Fibroblast of villous mesenchyme (primary cell): ENCODE measurements around the gene YWHAQ. TPM values are rescaled to one million over a fixed set of nuclear protein-coding genes. Genes with fewer than 3 reads are reported as not detected.

Source experiments
- DNase-seq: peaks from one replicate; pipeline ENCODE4 v3.0.0-alpha.2; 2010; ENCODE audit warnings: low read depth
- H3K4me3 ChIP-seq: 2 replicates; pipeline ENCODE4 v1.5.1; 2011; ENCODE audit warnings: low read depth, mild to moderate bottlenecking, low read length
- CTCF ChIP-seq: IDR thresholded peaks from 2 replicates; pipeline ENCODE4 v1.5.1; 2012; ENCODE audit warnings: low read depth, mild to moderate bottlenecking, low read length; ENCODE audit not compliant: insufficient read depth
- total RNA-seq: library from RNA; depleted of rRNA; stranded (reverse); fragments of >200 nt; gene quantifications from 2 replicates; pipeline ENCODE4 v1.2.3, GENCODE V29; 2012

YWHAQ gene
- total RNA-seq, 1 donor: 283 TPM

GRCh38 chr2:9565436-9566153, 65.2 kb downstream of the YWHAQ start:
- no peak for TF ChIP-seq CTCF
- no peak overlapping the region for H3K4me3 ChIP-seq
- DNase-seq: peak; percentile 97

DNA sequence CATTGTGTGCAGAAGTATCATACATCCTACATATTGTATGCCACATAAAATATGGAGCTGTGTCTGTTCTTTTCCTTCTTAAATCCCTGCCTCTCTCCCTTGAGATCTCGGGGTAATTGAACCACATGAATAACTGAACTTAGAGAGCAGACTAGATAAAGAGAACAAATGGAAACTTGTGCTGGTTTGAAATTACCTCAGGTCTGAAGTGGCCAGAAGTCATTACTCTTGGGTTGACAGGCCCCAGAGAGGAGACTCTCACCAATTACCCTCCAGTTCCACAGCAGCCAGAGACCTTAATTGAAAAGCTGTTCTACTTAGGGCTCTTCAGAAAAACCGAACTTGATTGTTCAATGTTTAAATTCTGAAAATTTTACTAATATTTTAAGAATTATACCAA, 70.2 kb downstream of the YWHAQ start:
- DNase-seq: no peak
- TF ChIP-seq CTCF: no peak
- no peak overlapping the region for H3K4me3 ChIP-seq

GRCh38 chr2:9558948-9559381, 71.8 kb downstream of the YWHAQ start:
- H3K4me3 ChIP-seq: no peak overlapping the region
- no peak for TF ChIP-seq CTCF
- DNase-seq: peak; percentile 89

- DNase-seq: peak; percentile 70
- no peak for TF ChIP-seq CTCF
- peak overlapping the region; percentile 86 for H3K4me3 ChIP-seq
Measured at GRCh38 chr2:9556121-9556743, 74.6 kb downstream of the YWHAQ start.

- H3K4me3 ChIP-seq: peak within 1 kb of the TSS; percentile 86
- DNase-seq: peak; percentile 98
- TF ChIP-seq CTCF: peak; percentile 56
Measured at GRCh38 chr2:9555297-9556120, 75.3 kb downstream of the YWHAQ start, which contains the start of gene ADAM17. Gene ADAM17, minus strand, starts transcription at chr2:9555830. Its CDS starts 225 bp downstream, at chr2:9555605.

DNA sequence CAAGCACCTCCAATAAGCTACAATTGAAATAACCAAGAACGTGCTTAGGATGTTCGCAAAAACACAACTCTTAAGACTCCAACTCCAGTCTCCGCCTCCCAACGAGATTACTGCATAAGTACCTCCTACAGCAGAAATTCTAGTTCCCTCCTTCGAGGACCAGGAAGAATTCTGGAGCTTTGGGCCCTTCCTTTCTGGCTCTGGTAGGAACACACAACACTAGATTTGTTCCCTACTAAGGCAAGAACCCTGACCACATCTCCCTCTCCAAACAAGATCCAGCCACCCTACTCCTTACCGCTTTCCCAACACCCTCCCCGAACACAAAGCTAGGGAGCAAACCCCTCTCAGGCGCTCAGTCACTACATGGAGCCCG, 75.9 kb downstream of the YWHAQ start:
- DNase-seq: peak; percentile 90
- no peak for TF ChIP-seq CTCF
- peak overlapping the region; percentile 86 for H3K4me3 ChIP-seq
